Psoas muscle (tissue), 8 donors: ENCODE measurements around the gene PAPPA. TPM values are rescaled to one million over a fixed set of nuclear protein-coding genes. Genes with fewer than 3 reads are reported as not detected.

Experiments
- ATAC-seq, 4 donors: fragments of 200-7000 bp; cut with Tn5 transposase; one replicate each; pipeline ENCODE4 v1.9.1; 2020; ENCODE audit warnings: moderate library complexity in 3 of 4, mild to moderate bottlenecking in 2 of 4
- DNase-seq, 2 donors: peaks; one replicate each; pipeline ENCODE4 v3.0.0-alpha.2; 2020
- H3K27ac ChIP-seq: fragments of 200-600 bp; one replicate; pipeline ENCODE4 v1.8.0; 2022
- H3K27me3 ChIP-seq, 3 donors: fragments of 200-600 bp in 1 of 3; one replicate each; pipeline versions ENCODE4 v1.6.1 to v1.8.0; 2013 to 2022; ENCODE audit warnings: low read length in 2 of 3, mild to moderate bottlenecking in 2 of 3, moderate library complexity in 1 of 3; ENCODE audit not compliant: insufficient read depth in 3 of 3
- H3K36me3 ChIP-seq, 2 donors: fragments of 200-600 bp in 1 of 2; one replicate each; pipeline versions ENCODE4 v1.6.1 to v1.8.0; 2013 to 2022; ENCODE audit warnings: low read depth in 1 of 2, mild to moderate bottlenecking in 1 of 2, moderate library complexity in 1 of 2; ENCODE audit not compliant: insufficient read depth in 1 of 2
- H3K4me1 ChIP-seq: fragments of 200-600 bp; one replicate; pipeline ENCODE4 v1.8.0; 2022
- H3K4me3 ChIP-seq: fragments of 200-600 bp; one replicate; pipeline ENCODE4 v1.8.0; 2022; ENCODE audit warnings: mild to moderate bottlenecking
- H3K9me3 ChIP-seq: fragments of 200-600 bp; one replicate; pipeline ENCODE4 v1.8.0; 2022
- WGBS, 3 donors: extraction: QIAGEN DNeasy Blood & Tissue Kit; methylation state at CpG; one replicate each; pipeline versions ENCODE4 v1.1.6 to v1.1.7; 2013; 5-methylcytosine and 5-hydroxymethylcytosine counted together
- intact Hi-C, 2 donors: fragments of 100-400 bp; cut with DNase I; formaldehyde crosslinking; loops; one replicate each; pipeline versions ENCODE4 v1.11.0 to v1.14.2; 2022
- polyA plus RNA-seq, 3 donors: library from polyadenylated mRNA; stranded (reverse); fragments of 200-250 nt; gene quantifications; one replicate each; pipeline ENCODE4 v1.2.3, GENCODE V29; 2013
- total RNA-seq, 4 donors: library from RNA; stranded (reverse); fragmentation: NEBNext Ultra II Directional in 2 of 4; extraction: Animal tissue kit (Norgen Biotek cat#: 25700) in 2 of 4; gene quantifications; one replicate each; pipeline versions ENCODE4 v1.2.1 to v1.2.4, GENCODE V29; 2021 to 2023
- TF ChIP-seq, protein P1 (sequence below): fragments of 200-600 bp; IDR thresholded peaks from one replicate; pipeline ENCODE4 v1.8.0; 2022; ENCODE audit warnings: antibody characterized with exemption
- donor health status: healthy with polysubstance abuse.
- donor health status: DM: no; HTN: no; CAD: no; lungs with moderate emphysema.
- donor health status: Bipolar disorder and iron deficiency.
- donor health status: healthy.
- donor health status: DM: yes; HTN: yes; CAD: no.
- donor health status: DM: no; HTN: no; CAD: no.
- donor health status: DM: no; HTN: no; CAD: no.
- donor health status: DM: yes; HTN: yes; CAD: no.

Gene PAPPA
- total and polyA plus RNA-seq, 7 donors: 0.07 to 0.88 (median 0.61) TPM

GRCh38 chr9:116344416-116344815 is 190.8 kb downstream of the PAPPA start:
- Histone ChIP-seq H3K27ac (no peak overlapping the region), H3K27me3 (no peaks in the 10 kb centered on the region), H3K36me3 (no peaks in the 10 kb centered on the region), H3K4me1 (no peaks in the 10 kb centered on the region), H3K4me3 (no peak overlapping the region), H3K9me3 (no peaks in the 10 kb centered on the region)
- intact Hi-C loops: no loop called here
- 86 to 88% (median 86%) methylated on average over 10 of the region's 10 CpGs for WGBS, 3 donors
- ATAC-seq (no peak), DNase-seq (no peak)
- TF ChIP-seq, protein P1, sequence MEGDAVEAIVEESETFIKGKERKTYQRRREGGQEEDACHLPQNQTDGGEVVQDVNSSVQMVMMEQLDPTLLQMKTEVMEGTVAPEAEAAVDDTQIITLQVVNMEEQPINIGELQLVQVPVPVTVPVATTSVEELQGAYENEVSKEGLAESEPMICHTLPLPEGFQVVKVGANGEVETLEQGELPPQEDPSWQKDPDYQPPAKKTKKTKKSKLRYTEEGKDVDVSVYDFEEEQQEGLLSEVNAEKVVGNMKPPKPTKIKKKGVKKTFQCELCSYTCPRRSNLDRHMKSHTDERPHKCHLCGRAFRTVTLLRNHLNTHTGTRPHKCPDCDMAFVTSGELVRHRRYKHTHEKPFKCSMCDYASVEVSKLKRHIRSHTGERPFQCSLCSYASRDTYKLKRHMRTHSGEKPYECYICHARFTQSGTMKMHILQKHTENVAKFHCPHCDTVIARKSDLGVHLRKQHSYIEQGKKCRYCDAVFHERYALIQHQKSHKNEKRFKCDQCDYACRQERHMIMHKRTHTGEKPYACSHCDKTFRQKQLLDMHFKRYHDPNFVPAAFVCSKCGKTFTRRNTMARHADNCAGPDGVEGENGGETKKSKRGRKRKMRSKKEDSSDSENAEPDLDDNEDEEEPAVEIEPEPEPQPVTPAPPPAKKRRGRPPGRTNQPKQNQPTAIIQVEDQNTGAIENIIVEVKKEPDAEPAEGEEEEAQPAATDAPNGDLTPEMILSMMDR: no peak

DNA sequence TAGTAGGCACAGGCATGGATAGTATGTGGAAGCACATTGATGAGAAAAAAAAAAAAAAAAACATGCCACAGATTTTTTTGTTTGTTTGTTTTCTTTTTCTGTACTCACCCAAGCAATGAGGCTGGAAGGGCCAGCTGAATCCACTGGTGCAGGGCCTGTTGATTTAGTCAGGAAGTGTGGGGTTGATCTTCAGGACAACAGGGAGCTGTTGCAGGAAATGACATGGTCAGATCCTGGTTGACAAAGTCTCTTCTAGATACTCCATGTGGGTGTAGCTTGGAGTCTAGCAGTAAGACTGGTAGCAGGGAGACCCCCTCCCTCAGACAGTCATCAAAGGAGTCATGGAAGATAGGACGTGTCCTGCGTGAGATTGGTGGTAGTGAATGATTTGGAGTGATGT is 191.8 kb downstream of the PAPPA start:
- Histone ChIP-seq H3K9me3 (no peaks in the 10 kb centered on the region), H3K4me1 (no peaks in the 10 kb centered on the region), H3K36me3 (no peaks in the 10 kb centered on the region), H3K27me3 (no peaks in the 10 kb centered on the region), H3K27ac (no peak overlapping the region), H3K4me3 (no peak overlapping the region)
- WGBS, 3 donors: 91 to 100% (median 94%) methylated on average over 2 of the region's 2 CpGs
- no peak for DNase-seq
- no peak for ATAC-seq
- intact Hi-C loops: no loop called here
- TF ChIP-seq, protein P1: no peak

DNA sequence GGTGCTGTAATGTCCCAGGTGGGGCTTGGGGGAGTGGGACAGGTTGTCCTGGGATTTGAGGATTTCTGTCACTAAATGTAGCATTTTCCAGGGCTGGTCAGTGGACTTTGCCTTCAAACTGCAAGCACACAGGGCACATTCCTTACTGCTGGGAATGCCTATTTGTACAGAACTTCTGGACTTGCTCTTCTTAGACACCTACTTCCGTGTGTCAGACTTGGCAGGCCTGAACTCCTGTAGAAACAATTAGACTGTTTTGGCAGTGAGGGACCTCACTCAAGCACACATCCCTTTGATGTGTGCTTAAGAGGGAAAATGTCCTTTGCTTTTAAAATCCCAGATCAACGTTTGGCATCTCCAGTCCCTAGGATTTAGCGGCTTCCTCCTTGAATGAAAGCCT is 192.2 kb downstream of the PAPPA start:
- TF ChIP-seq, protein P1: no peak
- Histone ChIP-seq H3K4me3 (no peak overlapping the region), H3K36me3 (no peaks in the 10 kb centered on the region), H3K4me1 (no peaks in the 10 kb centered on the region), H3K27me3 (no peaks in the 10 kb centered on the region), H3K27ac (no peak overlapping the region), H3K9me3 (no peaks in the 10 kb centered on the region)
- ATAC-seq (no peak), DNase-seq (no peak)
- intact Hi-C loops: no loop called here
- 58 to 65% (median 59%) methylated on average over 3 of the region's 3 CpGs for WGBS, 3 donors

DNA sequence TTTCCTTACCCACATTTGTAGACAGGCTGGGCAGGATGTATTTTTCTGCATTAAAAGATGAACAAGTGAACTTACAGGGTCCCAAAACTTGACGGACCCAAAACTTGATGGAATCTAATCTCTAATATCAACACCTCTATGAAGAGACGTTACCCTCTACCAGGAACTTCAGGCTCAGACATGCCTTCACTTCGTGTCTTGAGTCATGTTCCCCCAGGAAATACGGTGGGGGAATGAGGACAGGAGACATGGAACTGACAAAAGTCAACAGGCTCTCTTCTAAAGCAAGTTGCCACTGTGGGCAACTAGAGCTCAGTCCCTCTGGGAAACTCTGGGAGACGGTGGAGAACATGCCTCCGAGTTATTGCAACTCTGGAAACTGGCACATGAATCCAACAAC is 196.1 kb downstream of the PAPPA start:
- Histone ChIP-seq H3K9me3 (no peaks in the 10 kb centered on the region), H3K4me1 (no peaks in the 10 kb centered on the region), H3K27me3 (no peaks in the 10 kb centered on the region), H3K4me3 (no peak overlapping the region), H3K36me3 (no peaks in the 10 kb centered on the region), H3K27ac (no peak overlapping the region)
- ATAC-seq (no peak), DNase-seq (no peak)
- TF ChIP-seq, protein P1: no peak
- WGBS, 3 donors: 83 to 89% (median 87%) methylated on average over 6 of the region's 6 CpGs
- intact Hi-C loops: no loop called here

- intact Hi-C loops: no loop called here
- ATAC-seq: no peak
- H3K9me3 ChIP-seq: no peaks in the 10 kb centered on the region
Observed at GRCh38 chr9:116350213-116350612, 196.6 kb downstream of the PAPPA start.

More at GRCh38 chr9:116350213-116350612, 196.6 kb downstream of the PAPPA start:
- no peak for DNase-seq
- WGBS, 3 donors: 28 to 40% (median 37%) methylated on average over 2 of the region's 2 CpGs
- Histone ChIP-seq H3K4me3 (no peak overlapping the region), H3K27me3 (no peaks in the 10 kb centered on the region), H3K27ac (no peak overlapping the region), H3K4me1 (peaks cover 3% of the 10 kb centered on the region), H3K36me3 (no peaks in the 10 kb centered on the region)
- TF ChIP-seq, protein P1: no peak
